GM12801 (cell line): Measurements from ENCODE around the gene ZSWIM4.

Source experiments
- CTCF ChIP-seq: IDR thresholded peaks from one replicate; pipeline ENCODE4 v1.5.1; 2011; ENCODE audit warnings: control low read depth; ENCODE audit not compliant: insufficient read length; ENCODE audit errors: extremely low read depth

The ZSWIM4 gene

GRCh38 chr19:13875824-13876223 lies 80.6 kb downstream of the ZSWIM4 start:
- no peak for TF ChIP-seq CTCF

- TF ChIP-seq CTCF: no peak
Observed at GRCh38 chr19:13876834-13877233, 81.6 kb downstream of the ZSWIM4 start, which contains the start of gene NANOS3. TSS of gene NANOS3 (plus strand) at chr19:13877134. CDS start at chr19:13877249, 115 bp downstream.

- TF ChIP-seq CTCF: no peak
Observed at GRCh38 chr19:13877303-13877702, 82.1 kb downstream of the ZSWIM4 start.

GRCh38 chr19:13880059-13881043 lies 85.1 kb downstream of the ZSWIM4 start:
- peak; percentile 22 for TF ChIP-seq CTCF

GRCh38 chr19:13881251-13881691 lies 86.0 kb downstream of the ZSWIM4 start:
- TF ChIP-seq CTCF: no peak
